ENCODE results near the gene CTXN2. TPM values are rescaled to one million over a fixed set of nuclear protein-coding genes. Genes with fewer than 3 reads are reported as not detected.

The CTXN2 gene
- total and polyA plus RNA-seq, 2 of the 13 experiments (the other 11 are each of a cell fraction or from before 2014, with no cell fraction given) = not detected

- TF ChIP-seq ZNF430 (CRISPR knock-in tag; IDR thresholded peaks at IDR 0.05) (0 out of 2 replicates have a peak, but pooled peaks have one; percentile 28), ZFP1 (CRISPR knock-in tag; IDR thresholded peaks at IDR 0.05) (peak; percentile 24; the same call in 1 of the 2 replicates), ARID5B (CRISPR knock-in tag; IDR thresholded peaks at IDR 0.05) (0 out of 2 replicates have a peak, but pooled peaks have one; percentile 23), GTF3A (CRISPR knock-in tag; conservative IDR thresholded peaks at IDR 0.05) (no peak), KDM2A (CRISPR knock-in tag; IDR thresholded peaks at IDR 0.05; ENCODE audit: borderline replicate concordance, low read depth) (0 out of 2 replicates have a peak, but pooled peaks have one; percentile 37), ZFP62 (CRISPR knock-in tag; IDR thresholded peaks at IDR 0.05) (no peak), MLXIP (CRISPR knock-in tag; IDR thresholded peaks at IDR 0.05; ENCODE audit: borderline replicate concordance) (peak; percentile 77; the same call in 1 of the 2 replicates), ZNF33A (CRISPR knock-in tag; IDR thresholded peaks at IDR 0.05; ENCODE audit: borderline replicate concordance) (no peak), SIN3A (IDR thresholded peaks at IDR 0.05; ENCODE audit: borderline replicate concordance, low read depth, low read length) (no peak), BRD4 (CRISPR knock-in tag; IDR thresholded peaks at IDR 0.05) (no peak), HOXA9 (CRISPR knock-in tag; IDR thresholded peaks at IDR 0.05; ENCODE audit: borderline replicate concordance) (no peak), ZC3H4 (CRISPR knock-in tag; IDR thresholded peaks at IDR 0.05; ENCODE audit: borderline replicate concordance) (no peak), SP1 (IDR thresholded peaks at IDR 0.05) (no peak), SP1 (CRISPR knock-in tag; IDR thresholded peaks at IDR 0.05) (no peak), AFF4 (CRISPR knock-in tag; IDR thresholded peaks at IDR 0.05) (no peak), SP4 (CRISPR knock-in tag; IDR thresholded peaks at IDR 0.05) (no peak), KAT7 (CRISPR knock-in tag; IDR thresholded peaks at IDR 0.05; ENCODE audit: borderline replicate concordance) (no peak), ZNF513 (CRISPR knock-in tag; conservative IDR thresholded peaks at IDR 0.05) (no peak)
Measured at GRCh38 chr15:48190932-48191573, 412 bp upstream of the CTXN2 start (continued).

Data from HepG2 (cell line).